Gastroesophageal sphincter (tissue), 4 donors: ENCODE data around the gene QKI. TPM values are rescaled to one million over a fixed set of nuclear protein-coding genes. Genes with fewer than 3 reads are reported as not detected.
A peak's percentile ranks its signal among the peaks of the same experiment; 100 is the strongest.

Experiments used
- ATAC-seq: fragments of 150-250 bp; one replicate; pipeline ENCODE4 v1.9.1; 2016; ENCODE audit warnings: mild to moderate bottlenecking, moderate library complexity
- H3K27ac ChIP-seq, 4 donors: fragments of 200-600 bp; sonication (generic) in 3 of 4; 1 replicate in 3 of 4; 2 replicates in 1 of 4; pipeline ENCODE4 v1.5.1; 2016 to 2019
- H3K27me3 ChIP-seq: fragments of 200-600 bp; sonication (generic); one replicate; pipeline ENCODE4 v1.5.1; 2019
- H3K36me3 ChIP-seq, 2 donors: fragments of 200-600 bp; sonication (generic); one replicate each; pipeline ENCODE4 v1.5.1; 2019; ENCODE audit warnings: control low read depth in 1 of 2
- H3K4me1 ChIP-seq, 3 donors: fragments of 200-600 bp; sonication (generic); 1 replicate in 2 of 3; 2 replicates in 1 of 3; pipeline ENCODE4 v1.5.1; 2016 to 2019; ENCODE audit warnings: control low read depth in 2 of 3
- H3K4me3 ChIP-seq, 2 donors: fragments of 200-600 bp; sonication (generic); one replicate each; pipeline ENCODE4 v1.5.1; 2019; ENCODE audit warnings: mild to moderate bottlenecking in 1 of 2, moderate library complexity in 1 of 2
- H3K9me3 ChIP-seq, 3 donors: fragments of 200-600 bp; sonication (generic); one replicate each; pipeline ENCODE4 v1.5.1; 2017 to 2019; ENCODE audit warnings: control low read depth in 2 of 3
- CTCF ChIP-seq, 4 experiments: fragments of 200-600 bp in 2 of 4; fragments of 450-650 bp in 2 of 4; sonication (generic) in 1 of 4; IDR thresholded peaks; one replicate each; pipeline ENCODE4 v1.5.1; 2017 to 2019; ENCODE audit warnings: antibody characterized with exemption in 4 of 4, mild to moderate bottlenecking in 2 of 4, moderate library complexity in 2 of 4
- EP300 ChIP-seq: sonication (generic); formaldehyde crosslinking; IDR thresholded peaks from one replicate; pipeline ENCODE4 v1.6.1; 2017; ENCODE audit warnings: antibody characterized with exemption, mild to moderate bottlenecking
- POLR2A ChIP-seq, 2 donors: fragments of 450-650 bp; IDR thresholded peaks; one replicate each; pipeline ENCODE4 v1.6.1; 2017; ENCODE audit warnings: antibody characterized with exemption in 2 of 2, mild to moderate bottlenecking in 2 of 2, moderate library complexity in 1 of 2
- POLR2AphosphoS5 ChIP-seq: sonication (generic); formaldehyde crosslinking; IDR thresholded peaks from one replicate; pipeline ENCODE4 v1.6.1; 2017; ENCODE audit warnings: antibody characterized with exemption
- WGBS, 2 donors: methylation state at CpG; one replicate each; pipeline ENCODE4 v1.1.5; 2018; ENCODE audit warnings: low coverage in 1 of 2; 5-methylcytosine and 5-hydroxymethylcytosine counted together
- total RNA-seq, 4 donors: library from RNA; depleted of rRNA; stranded (reverse); fragments of >200 nt; gene quantifications; one replicate each; pipeline ENCODE4 v1.1.0, GENCODE V29; 2016

Gene QKI
- total RNA-seq, 4 donors from 2014 or later = 170 to 249 (median 227) TPM

DNA sequence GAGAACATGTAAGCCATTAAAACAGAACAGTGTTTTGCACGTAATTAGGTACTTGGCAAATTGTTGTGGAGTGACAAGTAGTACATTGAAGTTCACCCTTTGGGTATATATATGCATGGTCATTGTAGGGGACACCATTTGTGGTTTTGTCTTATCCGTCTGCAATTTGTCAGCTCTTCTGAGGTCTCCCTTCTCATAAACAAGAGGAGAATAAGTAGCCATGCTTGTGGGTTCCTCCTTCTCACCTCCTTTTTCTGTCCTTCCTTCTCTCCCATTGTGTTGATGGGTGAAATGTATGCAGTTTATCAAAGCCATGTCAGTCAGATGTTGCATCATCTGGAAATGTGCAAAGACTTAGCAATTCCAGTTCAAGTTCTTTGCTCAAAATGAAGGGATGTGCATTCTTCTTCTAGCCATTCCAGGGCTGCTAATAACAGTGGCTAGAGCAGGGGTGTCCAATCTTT, 70.9 kb downstream of the QKI start:
- peaks cover 2 to 46% (median 4%) of the 10 kb centered on the region in 3 donors for H3K4me1 ChIP-seq
- H3K27ac ChIP-seq = no peak overlapping the region
- ATAC-seq = no peak
- H3K36me3 ChIP-seq = peaks cover 0 to 6% of the 10 kb centered on the region in 2 donors
- H3K4me3 ChIP-seq = no peak overlapping the region
- H3K9me3 ChIP-seq = no peaks in the 10 kb centered on the region
- TF ChIP-seq EP300 (no peak), POLR2AphosphoS5 (no peak), CTCF (IDR thresholded peaks at IDR 0.05) (no peak), POLR2A (IDR thresholded peaks at IDR 0.05) (no peak)
- WGBS, 2 donors = 78 to 93% methylated on average over 2 of the region's 2 CpGs
- no peaks in the 10 kb centered on the region for H3K27me3 ChIP-seq

DNA sequence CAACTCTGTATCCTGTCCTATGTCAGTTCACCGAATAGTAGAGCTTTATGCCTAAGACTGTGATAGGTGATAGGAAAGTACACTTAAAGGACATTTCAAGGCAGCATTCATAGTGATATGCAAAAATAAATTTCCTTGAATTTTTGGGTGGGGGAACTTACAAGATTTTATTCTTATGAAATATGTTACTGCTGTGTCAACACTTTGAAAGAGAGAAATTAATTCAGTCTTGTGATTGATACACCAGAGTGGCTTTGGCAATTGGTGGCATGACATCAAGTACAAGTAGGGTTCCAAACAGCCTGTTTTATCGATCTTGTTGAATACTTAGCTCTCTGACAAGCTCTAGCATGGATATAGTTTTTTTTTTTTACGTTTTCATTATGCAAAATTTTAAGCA, 72.3 kb downstream of the QKI start:
- 40% methylated on average over 3 of the region's 3 CpGs for WGBS, 2 donors
- H3K4me3 ChIP-seq = no peak overlapping the region
- TF ChIP-seq EP300 (no peak), POLR2AphosphoS5 (no peak), POLR2A (IDR thresholded peaks at IDR 0.05) (no peak), CTCF (IDR thresholded peaks at IDR 0.05) (no peak)
- H3K9me3 ChIP-seq = no peaks in the 10 kb centered on the region
- H3K27ac ChIP-seq = no peak overlapping the region
- no peak for ATAC-seq
- H3K36me3 ChIP-seq = peaks cover 0 to 5% of the 10 kb centered on the region in 2 donors
- H3K27me3 ChIP-seq = no peaks in the 10 kb centered on the region
- peaks cover 2 to 60% (median 7%) of the 10 kb centered on the region in 3 donors for H3K4me1 ChIP-seq

DNA sequence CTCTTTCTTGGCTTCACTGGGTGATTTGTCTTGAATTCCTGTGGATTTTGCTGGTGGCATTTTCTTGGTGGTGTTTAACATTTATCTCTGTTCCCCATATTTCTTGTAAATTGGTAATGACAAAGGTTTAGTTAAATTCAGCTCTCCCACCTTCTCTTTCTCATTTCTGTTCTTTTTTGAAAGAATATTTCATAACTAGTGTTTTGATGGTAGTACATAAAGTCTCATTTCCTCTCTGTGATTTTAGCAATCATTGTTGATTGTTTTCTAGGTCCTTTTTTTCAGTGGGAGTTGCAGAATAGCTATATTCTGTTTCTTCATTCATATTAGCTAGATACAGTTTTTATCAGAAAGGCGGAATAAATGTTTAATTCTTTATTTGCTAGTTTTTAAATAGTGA, 73.1 kb downstream of the QKI start:
- ATAC-seq = no peak
- H3K27ac ChIP-seq = no peak overlapping the region
- H3K4me1 ChIP-seq = peaks cover 2 to 60% (median 7%) of the 10 kb centered on the region in 3 donors
- no peak overlapping the region for H3K4me3 ChIP-seq
- WGBS, 2 donors = 75 to 87% methylated on average over 1 of the region's 1 CpG
- H3K27me3 ChIP-seq = no peaks in the 10 kb centered on the region
- TF ChIP-seq POLR2A (IDR thresholded peaks at IDR 0.05) (no peak), EP300 (no peak), CTCF (IDR thresholded peaks at IDR 0.05) (no peak), POLR2AphosphoS5 (no peak)
- H3K36me3 ChIP-seq = no peaks in the 10 kb centered on the region
- no peaks in the 10 kb centered on the region for H3K9me3 ChIP-seq

DNA sequence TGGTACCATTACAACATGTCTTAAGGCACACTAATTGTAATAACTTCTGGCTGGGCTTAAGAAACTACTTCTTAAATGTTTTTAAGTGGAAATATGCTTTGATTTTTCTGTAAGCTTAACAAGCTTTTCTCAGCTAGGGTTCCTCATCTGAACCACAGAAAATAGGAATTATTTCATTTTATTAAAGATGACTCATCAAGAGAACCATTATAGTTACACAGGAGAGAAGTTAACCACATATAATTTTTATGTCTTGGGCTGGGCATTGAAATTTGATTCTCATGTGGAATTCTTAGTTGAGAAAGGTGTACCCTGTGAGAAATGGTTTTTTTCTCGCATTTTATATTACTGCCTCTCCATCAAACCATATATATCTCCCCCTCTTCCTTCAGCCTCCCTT, 75.1 kb downstream of the QKI start:
- Histone ChIP-seq H3K27me3 (no peaks in the 10 kb centered on the region), H3K36me3 (no peaks in the 10 kb centered on the region), H3K4me1 (peaks cover 2 to 64% (median 7%) of the 10 kb centered on the region in 3 donors), H3K9me3 (no peaks in the 10 kb centered on the region), H3K27ac (no peak overlapping the region), H3K4me3 (no peak overlapping the region)
- ATAC-seq = no peak
- TF ChIP-seq EP300 (no peak), POLR2AphosphoS5 (no peak), CTCF (IDR thresholded peaks at IDR 0.05) (no peak), POLR2A (IDR thresholded peaks at IDR 0.05) (no peak)
- WGBS, 2 donors = 88 to 92% methylated on average over 1 of the region's 1 CpG

DNA sequence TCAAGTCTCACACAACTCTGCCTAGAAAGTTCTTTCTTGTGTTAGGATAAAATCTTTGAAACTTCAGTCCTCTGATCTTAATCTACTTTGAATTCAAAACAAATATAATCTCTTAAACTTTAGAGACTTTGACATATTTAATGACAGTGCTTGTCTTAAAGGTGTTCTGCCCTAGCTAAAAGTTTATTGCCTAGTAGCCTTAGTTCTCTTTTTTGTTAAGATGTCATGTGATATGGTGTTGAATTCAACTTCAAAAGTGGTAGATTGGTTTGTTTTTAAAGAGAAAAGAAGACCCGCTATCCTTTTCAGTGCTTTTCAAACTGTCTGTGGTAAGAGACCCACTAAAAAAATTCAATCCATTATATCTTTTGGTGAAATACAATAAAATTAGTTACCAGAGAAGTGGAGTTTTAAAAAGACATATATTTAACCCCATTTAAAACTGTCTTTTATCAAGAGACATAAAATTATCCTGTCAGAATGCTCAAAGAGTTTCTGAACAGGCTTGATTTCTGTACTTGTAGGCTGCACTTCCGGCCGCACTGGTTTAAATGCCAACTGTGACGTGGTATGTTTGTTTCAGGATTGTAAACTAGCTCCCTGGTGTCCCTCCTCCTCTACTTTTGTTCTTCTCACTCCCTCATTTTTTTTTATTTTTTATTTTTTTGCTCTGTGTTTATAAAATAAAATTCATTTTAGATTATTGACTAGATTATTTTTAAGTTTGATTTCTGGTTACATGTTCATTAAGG, 76.5 kb downstream of the QKI start:
- H3K27ac ChIP-seq = peak overlapping the region; percentile 18 to 56 (median 46)

More for the DNA sequence above, 76.5 kb downstream of the QKI start:
- 29 to 37% methylated on average over 4 of the region's 4 CpGs for WGBS, 2 donors
- H3K4me3 ChIP-seq = no peak overlapping the region
- no peaks in the 10 kb centered on the region for H3K9me3 ChIP-seq
- no peak for ATAC-seq
- no peaks in the 10 kb centered on the region for H3K27me3 ChIP-seq
- peaks cover 2 to 70% (median 7%) of the 10 kb centered on the region in 3 donors for H3K4me1 ChIP-seq
- no peaks in the 10 kb centered on the region for H3K36me3 ChIP-seq
- TF ChIP-seq POLR2A (IDR thresholded peaks at IDR 0.05) (no peak), EP300 (no peak), POLR2AphosphoS5 (peak; percentile 33), CTCF (IDR thresholded peaks at IDR 0.05) (no peak)
